T follicular helper cell (primary cell): Measurements from ENCODE around the gene MAMLD1.
"Not testable (repeated sequence)": the region's sequence is repeated elsewhere in the genome, so short reads cannot be mapped to it uniquely, and the experiment has no call there.

Source experiments
- DNase-seq: peaks from one replicate; pipeline ENCODE4 v3.0.0-alpha.2; 2020; ENCODE audit warnings: low read depth
- total RNA-seq, 2 experiments: gene quantifications; one replicate each; lab custom pipeline; 2026; lab: John Stamatoyannopoulos, UW

Gene MAMLD1
- 1.3 to 8.1 reads per million in 2 experiments for total RNA-seq

DNA sequence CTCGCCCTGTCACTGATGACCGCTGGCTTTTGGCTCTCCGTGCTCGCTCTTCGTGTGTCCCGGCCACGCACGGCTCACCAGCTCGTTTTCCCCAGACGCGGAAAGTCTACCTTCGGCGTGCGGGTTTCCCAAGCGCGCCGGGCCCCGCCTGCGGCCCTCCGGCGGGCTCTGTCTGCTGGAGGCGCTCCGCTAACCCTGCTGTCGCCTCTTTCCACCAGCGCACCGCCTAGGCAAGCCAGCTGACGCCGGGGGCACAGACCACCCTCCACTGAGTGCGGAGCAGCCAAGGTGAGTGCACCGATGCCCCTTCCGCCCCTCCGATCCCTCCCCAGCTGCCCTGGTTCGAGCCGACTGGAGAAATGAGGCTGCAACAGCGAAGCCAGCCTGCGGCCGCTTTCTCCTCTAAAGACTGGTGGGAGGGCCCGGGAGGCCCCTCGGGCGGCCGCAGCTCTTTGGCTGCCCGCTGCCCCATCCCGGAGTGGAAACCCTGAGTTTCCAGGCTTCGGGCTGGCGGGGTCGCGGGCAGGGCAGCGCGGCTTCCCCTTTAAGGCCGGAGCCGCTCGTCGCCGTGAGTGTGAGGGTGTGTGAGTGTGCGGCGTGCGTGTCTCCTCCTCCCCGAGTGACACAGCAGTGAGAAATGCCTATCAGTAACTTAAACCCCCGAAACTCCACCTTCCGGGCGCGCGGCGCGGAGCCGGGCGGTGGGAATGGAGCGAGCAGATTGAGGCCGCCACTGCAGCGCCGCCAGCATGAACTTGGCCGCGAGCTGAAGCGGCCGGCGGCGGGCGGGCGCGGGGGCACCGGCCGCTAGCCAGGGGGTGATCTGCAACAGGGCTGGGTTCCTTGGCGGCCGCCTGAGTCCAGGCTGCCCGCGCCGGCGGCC lies at the start of gene MAMLD1:
MAMLD1 (plus strand) TSS at position 719 of the 883 bp plus-strand sequence. CDS start 82,200 bp downstream, outside the sequence.
- no peak for DNase-seq

DNA sequence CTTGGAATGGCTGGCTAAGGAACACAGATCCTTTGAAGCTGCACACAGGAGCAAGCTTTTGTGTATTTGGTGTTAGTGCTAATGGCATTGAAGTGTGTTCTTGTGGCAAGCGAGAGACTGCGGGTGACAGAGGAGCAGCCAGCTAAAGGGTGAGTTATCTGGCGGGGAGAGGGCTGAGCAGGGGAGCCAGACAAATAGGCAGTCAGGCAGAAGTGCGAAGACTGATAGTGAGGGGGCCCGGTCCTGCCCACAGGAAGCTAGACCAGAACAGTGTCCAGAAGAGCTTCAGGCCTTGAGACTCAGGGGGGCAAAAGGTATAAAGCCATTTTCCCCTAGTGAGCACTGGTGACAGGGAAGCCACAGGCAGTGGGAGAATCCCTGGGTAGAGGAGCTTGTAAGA lies 49.6 kb upstream of the MAMLD1 start:
- no peak for DNase-seq

- DNase-seq = no peak
These were observed 48.9 kb upstream of the MAMLD1 start for GRCh38 chrX:150314186-150314585.

GRCh38 chrX:150316564-150316963 lies 46.6 kb upstream of the MAMLD1 start:
- no peak for DNase-seq

DNA sequence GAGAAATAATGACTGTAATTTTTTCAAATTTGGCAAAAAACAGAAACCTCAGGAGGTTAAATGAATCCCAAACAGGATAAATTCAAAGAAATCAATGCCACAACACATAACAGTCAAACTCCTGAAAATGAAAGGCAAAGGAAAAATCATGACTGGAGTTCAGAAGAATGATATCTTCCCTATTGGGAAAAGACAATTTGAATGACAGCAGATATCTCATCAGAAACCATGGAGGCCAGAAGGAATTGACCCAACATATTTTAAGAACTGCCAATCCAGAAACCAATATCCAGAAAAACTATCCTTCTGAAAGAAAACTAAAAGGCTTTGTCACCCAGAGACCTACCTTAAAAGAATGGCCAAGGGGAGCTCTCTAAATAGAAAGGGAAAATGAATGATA lies 40.1 kb upstream of the MAMLD1 start:
- DNase-seq = no peak

- DNase-seq = no peak
These were observed 38.9 kb upstream of the MAMLD1 start for GRCh38 chrX:150324035-150324728.

- DNase-seq = no peak
These were observed 38.2 kb upstream of the MAMLD1 start for GRCh38 chrX:150324919-150325318.

- no peak for DNase-seq
These were observed 36.4 kb upstream of the MAMLD1 start for GRCh38 chrX:150326541-150327247.

- DNase-seq = no peak
These were observed 33.8 kb upstream of the MAMLD1 start for GRCh38 chrX:150329282-150329681.

DNA sequence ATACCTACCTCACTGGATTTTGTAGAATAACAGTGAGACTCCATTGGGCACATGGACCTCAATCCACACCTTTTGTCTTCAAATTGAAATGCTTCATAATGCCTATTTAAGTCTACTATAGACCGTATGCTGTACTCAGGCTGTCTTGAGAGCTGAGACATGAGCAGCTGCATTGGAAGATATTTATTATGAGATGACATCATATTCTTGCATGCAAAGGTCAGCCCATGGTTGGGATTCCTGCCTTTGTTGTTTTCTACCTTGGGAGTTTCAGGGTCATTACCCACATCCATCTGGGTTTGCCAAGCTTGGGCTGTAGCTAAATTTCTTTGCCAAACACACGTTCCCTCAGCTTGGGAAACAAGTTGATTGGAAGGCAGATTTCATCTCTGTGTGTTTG lies 33.2 kb upstream of the MAMLD1 start:
- DNase-seq = no peak

DNA sequence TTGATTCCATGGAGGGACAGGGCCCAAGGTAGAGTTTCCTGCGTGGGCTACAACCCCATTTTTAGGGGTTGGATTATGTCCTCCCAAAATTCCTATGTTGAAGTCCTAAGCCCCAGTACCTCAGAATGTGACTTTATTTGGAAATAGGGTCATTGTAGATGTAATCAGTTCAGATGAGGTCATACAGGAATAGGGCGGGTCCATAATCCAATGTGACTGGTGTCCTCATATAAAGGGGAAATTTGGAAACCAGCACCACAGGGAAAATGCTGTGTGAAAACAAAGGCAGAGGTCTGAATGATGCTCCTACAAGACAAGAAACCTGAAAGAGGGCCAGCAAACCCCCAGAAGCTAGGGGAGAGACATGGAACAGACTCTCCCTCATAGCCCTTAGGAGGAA lies 31.1 kb upstream of the MAMLD1 start:
- DNase-seq = no peak

- no peak for DNase-seq
These were observed 29.0 kb upstream of the MAMLD1 start for GRCh38 chrX:150334100-150334499.

GRCh38 chrX:150334981-150335380 lies 28.1 kb upstream of the MAMLD1 start:
- no peak for DNase-seq

- DNase-seq = no peak
These were observed 26.1 kb upstream of the MAMLD1 start for GRCh38 chrX:150337026-150337425.

GRCh38 chrX:150337536-150337935 lies 25.6 kb upstream of the MAMLD1 start:
- DNase-seq = no peak

DNA sequence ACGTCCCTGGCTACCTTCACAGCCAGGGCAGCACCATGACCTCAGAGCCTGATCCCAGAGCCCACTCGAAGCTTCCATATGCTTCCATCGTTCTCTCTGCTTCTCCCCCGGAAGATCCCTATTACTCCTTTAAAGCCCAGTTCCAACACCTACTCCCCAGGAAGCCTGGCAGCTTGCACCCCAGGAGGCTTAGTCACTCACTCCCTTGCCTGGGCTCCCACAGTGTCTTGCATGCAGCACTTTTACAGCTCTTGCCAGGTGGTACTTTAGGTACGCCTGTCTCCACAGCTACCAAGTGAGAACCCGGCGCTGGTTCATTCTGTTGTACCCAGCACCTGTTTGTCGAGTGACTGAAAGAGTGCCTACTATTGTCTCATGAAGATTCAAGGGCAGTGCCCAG lies 24.5 kb upstream of the MAMLD1 start:
- no peak for DNase-seq

DNA sequence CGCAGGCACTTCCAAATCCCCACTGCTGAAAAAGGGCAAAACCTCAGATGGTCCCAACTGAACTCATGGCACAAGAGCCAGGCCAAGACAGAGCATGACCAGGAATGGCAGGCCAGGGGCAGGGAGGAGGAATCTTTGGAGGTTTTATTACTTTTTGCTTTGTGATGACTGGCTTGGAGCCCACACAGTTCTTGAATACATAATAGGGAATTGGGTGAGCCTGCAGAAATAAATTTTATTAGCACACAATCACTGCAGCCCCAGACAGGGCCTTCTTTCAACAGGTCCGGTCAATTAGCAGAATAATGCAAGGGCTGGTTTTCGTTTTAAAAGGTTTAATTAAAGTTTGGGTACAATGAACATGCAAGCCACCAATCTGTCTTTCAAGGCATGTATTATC lies 23.4 kb upstream of the MAMLD1 start:
- DNase-seq = no peak

DNA sequence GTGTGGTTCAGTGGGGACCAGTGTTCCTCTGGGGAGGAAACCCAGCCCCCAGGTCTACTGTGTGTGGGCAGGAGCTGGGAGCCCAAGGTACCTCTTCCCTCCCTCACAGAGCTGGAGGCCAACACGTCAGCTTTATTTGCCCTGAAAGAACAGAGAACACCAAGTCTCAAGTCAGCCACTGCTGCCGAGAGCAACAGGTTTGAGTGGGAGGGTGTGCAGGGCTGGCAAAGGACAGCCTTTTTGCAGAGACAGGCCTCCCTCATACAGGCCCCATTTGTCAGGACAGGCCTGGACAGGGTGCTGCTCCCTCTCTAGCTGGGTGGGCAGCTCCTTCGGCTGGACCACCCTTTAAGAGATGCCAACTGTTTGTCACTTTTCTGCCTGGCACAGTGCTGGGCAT lies 22.8 kb upstream of the MAMLD1 start:
- DNase-seq = not testable (repeated sequence)

DNA sequence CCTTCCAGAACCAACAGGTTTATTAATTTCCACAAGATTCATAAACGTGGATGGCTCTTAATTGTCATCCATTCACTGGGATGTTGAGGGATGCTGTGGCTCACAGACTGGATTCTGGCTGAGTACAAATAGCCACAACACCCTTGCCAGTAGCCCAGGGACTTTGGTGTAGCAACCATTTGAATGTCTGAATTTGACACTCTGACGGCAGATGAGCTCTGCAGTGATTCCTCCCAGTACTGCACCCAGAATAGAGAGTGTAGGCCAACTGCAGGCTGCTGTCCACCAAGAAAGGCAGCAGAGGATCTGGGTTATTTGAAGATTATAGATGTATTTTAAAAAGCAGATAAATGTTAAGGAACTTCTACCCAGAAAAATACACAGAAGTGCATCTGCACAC lies 15.6 kb upstream of the MAMLD1 start:
- no peak for DNase-seq

GRCh38 chrX:150348365-150348764 lies 14.8 kb upstream of the MAMLD1 start:
- DNase-seq = no peak

DNA sequence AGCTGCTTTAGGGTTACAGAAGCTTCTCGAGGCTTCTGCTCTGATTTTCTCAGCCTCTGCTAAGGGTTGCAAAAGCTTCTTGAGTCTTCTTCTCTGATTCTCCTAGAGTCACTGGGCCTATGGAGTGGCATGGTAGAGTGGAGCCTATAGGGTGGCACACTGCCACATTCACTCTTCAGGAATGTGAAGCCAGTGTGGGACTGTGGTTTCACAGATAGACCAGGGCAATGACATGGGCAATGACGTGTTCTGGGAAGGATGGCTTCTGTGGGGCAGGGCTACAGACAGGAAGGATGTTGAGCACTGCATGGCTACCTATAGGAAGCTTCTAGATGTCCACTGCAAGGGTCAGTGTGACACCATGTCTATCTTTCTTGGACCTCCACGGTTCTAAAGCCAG lies 11.0 kb upstream of the MAMLD1 start:
- DNase-seq = no peak

DNA sequence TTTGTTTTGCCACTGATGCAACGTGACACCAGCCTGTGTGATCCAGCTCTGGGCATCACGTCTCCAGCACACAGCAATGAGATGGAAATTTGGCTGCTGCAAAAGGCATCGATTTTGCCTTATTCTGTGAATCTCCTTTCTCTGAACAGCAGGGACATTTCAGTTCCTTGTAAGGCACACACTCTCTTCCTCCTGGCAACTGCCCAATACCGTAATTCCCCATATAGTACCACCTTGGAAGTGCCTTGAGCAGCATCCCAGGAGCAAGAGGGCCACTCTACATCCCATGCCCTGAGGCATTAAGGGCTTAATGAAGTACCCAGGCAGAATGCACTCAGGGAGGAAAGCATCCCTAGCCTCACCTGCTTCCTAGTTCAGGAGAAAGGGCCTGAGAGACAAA lies 10.5 kb upstream of the MAMLD1 start:
- no peak for DNase-seq

- DNase-seq = no peak
These were observed 7.2 kb upstream of the MAMLD1 start for GRCh38 chrX:150355913-150356312.
